ENCODE measurements around the gene SLC10A7.

SLC10A7 gene

DNA sequence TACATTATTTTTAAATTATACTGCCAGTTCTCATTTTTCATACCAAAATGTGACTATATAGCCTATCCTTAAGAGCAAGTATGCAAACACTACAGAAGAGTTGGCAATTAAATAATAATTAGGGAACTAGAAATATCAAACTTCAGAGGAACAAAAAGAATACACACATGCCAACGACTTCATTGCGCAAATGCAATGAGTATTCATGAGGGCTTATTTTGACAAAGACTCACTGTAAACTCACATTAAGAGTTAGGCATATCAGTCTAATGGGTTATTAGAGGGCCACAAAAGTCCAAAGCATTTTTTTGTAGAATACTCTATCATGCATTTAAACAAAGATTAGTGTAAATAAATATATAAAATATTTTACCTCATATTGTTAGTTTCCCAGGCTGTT lies 31.6 kb downstream of the SLC10A7 start:
- DNase-seq = no peak

DNA sequence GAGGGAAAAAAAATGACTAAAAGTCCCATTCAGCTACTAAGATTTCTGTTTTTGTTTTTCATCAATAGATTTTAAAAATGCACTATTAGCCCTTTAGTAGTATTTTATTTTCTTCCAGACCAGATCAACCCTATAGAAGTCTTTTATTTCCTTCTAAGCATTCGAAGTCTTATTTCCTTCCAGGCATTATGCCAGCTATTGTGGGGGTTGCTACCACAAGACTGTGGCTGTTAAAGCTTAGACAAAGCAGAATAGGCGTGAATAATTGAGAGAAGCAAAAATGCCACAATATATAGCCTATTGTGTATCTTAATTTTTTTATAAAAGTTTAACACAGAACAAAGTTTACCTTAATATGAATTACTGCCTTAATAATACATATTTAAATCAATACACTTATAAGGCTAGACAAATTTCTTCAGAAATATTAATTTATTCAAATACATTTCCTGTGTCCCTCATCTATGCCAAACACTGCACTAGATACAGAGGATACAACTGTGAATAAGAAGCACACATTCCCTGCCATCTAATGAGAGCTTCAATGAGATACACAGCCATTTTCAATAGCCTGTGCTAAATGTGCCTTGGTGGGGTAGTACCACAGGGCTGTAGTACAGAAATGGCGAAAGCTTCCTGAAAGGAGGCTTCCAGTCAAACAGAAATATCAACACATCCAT lies 33.1 kb downstream of the SLC10A7 start:
- DNase-seq = no peak

DNA sequence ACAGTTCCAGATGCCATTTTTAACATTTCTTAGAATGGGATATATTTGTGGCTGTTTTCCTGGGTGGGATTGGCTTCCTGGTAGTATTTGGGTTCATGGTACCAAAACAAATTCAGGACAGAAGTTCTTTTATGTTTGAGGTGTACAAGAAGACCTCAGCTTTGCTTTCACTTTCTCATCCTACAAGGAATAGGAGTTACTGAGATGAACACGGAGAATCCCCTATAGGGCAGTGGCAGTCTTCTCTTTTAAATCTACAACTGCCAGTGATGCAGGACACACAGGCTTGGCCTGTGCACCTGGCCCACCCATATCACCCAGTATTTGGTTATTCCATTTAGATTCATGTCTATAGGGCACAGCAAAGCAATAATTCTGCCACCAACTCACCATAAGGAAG lies 35.2 kb downstream of the SLC10A7 start:
- DNase-seq = no peak

DNA sequence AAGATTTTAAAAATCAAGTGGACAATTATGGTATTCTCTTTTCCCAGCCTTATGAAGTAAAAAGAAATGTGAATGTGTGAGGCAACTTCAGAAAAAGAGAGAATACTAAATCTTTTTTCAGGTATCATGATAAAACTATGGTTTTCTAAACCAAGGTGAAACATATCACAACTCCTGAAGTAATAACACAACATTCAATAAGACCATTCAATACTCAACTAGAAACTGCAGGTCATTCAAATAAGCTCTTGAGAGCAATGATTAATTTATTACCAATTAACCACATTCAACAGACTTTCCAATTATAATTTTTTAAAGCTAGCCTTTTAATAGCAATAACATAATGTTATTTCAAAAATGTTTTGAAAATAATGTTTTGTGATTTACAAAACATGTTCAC lies 35.8 kb downstream of the SLC10A7 start:
- no peak for DNase-seq

DNA sequence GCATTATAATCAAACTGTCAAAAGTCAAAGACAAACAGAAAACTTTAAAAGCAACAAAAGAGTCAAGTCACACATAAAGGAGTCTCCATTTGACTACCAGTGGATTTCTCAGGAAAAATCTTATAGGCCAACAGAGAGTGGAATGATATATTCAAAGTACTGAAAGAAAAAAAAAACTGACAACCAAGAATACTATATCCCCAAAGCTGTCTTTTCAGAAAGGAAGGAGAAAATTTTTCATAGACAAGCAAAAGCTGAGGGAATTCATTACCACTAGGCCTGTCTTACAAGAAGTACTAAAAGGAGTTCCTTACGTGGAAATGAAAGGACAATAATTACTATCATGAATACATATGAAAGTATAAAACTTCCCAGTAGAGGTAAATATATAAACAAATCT lies 39.0 kb downstream of the SLC10A7 start:
- DNase-seq = no peak

DNA sequence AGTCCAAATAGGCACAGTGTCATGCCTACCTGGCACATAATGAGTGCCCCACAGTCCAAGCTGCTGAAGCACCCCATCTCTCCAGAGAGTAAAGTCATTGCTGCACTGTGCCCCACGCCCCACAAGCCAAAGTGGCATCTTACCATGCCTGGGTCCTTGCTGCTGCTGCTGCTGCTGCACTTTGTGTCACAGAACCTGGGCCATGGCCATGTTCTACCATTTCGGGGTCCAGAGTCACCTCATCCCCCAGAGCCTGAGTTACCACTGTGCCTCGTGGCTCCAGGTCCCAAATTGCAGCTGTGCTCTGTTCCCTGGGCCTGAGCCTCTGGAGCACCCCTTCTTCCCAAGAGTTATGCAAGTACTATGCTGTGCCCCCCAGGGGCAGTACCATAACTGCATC lies 40.5 kb downstream of the SLC10A7 start:
- no peak for DNase-seq

DNA sequence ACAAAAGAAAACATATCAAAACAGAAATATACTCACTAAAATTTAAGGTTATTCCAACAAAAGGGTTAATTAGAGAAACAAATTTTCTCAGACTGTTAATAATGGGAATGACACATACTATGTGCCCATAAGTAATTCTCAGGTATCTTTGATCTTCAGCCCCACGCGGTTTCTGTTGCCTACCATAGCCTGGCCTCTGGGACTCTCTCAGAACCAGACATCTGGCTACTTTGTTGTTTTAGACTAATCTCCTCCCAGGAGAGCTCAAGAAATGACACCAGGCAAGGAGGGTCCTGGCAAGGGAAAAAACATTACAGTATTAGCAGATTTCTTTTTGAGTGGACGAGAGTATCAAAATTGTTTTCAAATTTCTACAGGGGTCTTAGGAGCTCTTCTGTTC lies 43.7 kb downstream of the SLC10A7 start:
- no peak for DNase-seq

DNA sequence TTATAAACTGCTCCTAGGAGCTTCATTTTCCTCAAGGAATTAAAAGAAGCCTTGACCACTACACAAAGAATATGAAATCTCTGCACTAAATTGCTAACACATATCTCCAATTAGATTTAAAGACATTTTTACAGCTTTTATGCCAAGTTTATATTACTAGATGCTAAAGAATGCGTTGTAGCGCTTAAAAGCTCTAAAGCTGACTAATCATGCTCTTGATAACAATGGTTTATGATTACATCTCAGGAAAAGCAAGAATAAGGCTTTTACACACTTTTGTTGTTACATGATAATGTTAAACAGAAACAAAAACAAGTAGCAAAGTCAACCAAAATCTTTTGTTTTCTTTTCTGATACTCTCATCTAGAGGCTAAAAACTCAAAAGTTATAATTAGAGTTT lies 44.7 kb downstream of the SLC10A7 start:
- DNase-seq = no peak

DNA sequence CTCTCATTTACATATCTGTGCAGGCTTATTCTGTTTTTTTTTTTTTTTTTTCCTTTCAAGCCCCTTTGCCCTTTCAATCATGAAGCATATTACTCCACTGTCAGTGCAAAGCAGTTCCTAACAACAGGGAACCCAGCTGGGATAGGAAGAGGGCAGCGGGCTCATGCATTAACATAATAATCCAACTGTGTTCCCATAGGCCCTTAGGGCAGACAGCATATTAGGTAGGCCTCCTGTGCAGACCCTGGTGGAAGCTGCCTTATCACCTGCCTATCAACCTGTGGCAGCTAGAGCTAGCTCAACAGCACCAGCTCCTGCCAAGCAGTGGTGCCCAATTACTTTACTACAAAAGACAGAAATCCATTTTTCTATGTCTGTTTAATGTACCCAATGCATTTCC lies 49.3 kb downstream of the SLC10A7 start:
- no peak for DNase-seq

DNA sequence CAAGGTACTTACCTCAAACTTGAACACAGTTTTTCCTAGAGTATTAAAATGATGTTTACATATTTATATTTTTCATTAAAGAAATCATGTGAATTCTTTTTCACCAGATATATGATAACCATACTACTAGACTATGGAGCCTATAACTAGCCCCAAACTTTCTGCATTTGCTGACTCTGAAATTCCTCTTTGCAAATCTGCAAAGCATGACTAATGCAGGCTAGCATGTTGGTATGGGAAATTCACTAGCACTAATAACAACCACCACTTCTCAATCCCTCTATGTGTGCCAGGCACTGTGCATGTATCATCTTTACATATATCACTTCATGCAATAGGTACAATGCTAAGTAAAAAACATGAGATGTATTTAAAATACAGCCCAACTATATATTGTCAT lies 51.1 kb downstream of the SLC10A7 start:
- no peak for DNase-seq

DNA sequence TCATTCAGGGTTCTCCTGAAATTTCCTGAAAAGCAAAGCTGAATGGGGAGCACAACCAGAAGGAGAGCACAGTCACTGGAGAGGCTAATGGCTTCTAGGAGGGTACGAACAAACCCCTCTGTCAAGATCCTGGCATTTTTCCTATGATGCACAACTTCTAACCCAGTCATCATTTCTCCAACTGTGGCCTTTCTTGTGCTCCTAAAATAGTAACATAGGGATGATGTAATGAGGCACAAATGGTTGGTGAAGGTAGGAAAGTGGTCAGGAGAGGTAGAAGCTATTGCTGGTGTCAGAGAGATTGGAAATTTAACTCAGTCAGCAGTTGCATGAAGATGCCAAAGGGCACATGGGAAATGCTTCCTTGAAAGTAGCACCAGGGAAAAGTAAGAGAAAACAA lies 52.7 kb downstream of the SLC10A7 start:
- DNase-seq = no peak

DNA sequence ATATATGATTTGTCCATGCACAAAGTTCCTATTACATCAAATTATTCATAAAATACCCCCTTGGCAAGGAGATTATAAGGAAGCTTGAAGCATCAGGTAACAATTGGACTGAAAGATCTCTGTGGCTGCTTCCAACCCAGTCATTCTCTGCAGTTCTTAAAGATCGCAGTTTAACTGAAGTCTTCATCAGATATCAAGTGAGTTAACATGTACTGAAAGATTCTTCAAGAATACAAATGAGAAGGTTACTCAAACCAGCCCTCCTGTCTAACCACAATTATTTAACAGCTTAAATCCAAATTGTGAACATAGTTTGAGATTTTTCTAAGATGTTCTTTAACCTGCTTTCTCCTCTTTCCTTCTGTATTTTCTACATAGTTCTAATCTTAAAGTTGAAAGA lies 56.1 kb downstream of the SLC10A7 start:
- no peak for DNase-seq

DNA sequence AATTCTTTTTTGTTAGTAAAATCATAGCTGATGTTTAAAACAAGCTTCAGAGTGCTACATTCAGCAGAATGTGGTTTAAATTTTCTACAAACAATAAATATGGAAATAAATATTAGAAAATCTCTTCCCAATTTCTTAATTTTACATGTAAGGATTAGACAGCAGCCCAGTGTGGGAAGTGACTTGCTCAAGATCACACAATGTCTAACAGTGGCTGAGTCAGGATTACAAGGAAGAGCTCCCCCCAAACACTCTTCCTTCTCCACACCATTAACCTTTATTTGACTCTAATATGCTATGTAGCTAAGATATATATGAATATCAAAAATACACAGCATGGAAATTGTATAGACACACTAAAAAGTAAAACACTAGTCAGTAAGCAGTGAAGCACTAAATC lies 59.5 kb downstream of the SLC10A7 start:
- DNase-seq = no peak

DNA sequence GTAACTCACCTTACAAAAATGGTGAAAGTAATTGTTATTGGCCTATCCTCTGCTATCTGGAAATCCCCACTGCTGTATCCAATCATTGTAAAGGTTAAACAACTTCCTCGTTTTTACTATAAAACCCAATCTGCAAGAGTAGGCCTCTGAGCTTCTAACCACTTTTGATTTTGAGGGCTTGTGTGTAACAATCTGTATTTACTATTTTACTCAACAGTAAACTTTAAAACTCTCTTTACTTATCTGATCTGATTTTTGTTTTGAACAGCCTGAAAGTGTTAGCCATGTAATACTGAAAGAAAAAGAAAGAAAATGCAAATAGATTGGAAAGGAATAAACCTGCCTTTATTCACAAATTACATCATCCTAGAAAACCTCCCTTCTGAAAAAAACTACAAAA lies 63.1 kb downstream of the SLC10A7 start:
- DNase-seq = no peak

DNA sequence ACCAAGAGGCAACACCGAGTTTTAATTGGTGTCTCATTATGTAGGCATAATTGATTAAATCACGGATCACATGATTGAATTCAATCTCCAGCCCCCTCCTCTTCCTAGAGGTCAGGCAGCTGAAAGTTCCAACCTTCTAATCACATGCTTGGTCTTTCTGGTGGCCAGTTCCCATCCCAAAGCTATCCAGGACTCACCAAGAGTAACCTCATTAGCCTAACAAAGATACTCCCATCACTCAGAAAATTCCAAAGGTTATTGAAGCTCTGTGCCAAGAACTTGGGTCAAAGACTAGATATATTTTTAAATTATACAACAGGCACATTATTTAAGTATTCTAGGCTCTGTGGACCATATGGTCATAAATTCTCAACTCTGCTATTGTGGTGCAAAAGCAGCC lies 65.1 kb downstream of the SLC10A7 start:
- DNase-seq = no peak

DNA sequence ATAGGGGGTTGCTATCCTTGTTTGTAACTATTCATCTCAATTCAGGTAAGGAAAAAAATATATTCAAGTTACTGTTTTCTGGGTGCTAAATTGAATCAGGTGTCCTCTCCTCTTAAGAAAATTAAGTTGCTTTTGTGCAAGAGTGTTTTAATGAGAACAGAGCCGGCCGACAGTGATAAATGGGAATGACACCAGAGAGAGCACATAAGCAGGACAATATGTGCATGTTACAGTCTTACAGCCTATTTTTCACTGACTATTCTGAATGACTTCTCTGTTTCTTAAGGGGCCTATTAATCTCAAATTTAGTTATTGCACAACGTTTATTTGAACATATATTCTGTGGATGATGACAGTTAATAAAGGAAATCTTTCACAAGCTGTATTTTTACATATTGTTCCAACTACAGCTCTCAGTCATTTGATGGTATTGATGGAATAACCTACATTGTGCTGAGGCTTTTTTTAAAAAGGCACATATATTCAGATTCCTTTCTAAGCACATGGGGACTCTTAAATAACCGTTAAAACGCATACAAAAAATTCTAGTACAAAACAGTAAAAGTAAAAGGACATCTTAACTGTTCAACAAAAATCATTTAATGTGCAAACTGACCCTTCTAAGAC lies 68.4 kb downstream of the SLC10A7 start:
- DNase-seq = no peak

DNA sequence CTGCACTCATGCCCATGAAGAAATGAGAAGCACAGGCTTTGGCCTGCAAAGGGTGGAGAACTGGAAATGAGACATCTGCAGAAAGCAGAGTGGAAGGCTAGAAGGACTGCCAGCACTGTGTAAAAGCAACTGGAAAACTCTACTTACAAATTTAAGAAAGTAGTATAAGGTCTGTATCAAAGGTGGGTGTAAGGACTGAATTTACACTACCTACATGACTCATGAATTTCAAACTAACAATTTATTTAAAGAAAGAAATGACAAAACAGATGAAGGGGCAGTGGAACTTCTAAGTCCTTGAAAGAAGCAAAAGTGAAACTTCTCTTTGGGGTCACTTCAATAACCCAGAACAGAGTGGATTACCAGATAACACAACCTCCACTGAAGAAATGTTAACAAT lies 71.2 kb downstream of the SLC10A7 start:
- DNase-seq = no peak

DNA sequence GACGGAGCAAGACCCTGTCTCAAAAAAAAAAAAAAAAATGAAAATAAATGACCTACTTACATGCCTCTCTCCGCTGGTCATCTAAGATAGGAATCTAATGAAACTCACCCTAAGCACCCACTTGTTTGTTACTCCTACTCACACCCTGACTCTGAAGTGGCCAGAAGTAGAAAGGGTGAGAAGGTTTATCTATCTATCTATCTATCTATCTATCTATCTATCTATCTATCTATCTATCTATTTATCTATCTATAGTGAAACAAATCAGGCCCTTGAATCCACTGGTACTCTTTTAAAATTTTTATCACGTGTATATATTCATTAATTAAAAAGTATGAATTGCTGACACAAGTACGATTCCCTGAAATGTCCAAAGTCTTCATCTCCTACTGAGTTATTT lies 75.2 kb downstream of the SLC10A7 start:
- DNase-seq = no peak

DNA sequence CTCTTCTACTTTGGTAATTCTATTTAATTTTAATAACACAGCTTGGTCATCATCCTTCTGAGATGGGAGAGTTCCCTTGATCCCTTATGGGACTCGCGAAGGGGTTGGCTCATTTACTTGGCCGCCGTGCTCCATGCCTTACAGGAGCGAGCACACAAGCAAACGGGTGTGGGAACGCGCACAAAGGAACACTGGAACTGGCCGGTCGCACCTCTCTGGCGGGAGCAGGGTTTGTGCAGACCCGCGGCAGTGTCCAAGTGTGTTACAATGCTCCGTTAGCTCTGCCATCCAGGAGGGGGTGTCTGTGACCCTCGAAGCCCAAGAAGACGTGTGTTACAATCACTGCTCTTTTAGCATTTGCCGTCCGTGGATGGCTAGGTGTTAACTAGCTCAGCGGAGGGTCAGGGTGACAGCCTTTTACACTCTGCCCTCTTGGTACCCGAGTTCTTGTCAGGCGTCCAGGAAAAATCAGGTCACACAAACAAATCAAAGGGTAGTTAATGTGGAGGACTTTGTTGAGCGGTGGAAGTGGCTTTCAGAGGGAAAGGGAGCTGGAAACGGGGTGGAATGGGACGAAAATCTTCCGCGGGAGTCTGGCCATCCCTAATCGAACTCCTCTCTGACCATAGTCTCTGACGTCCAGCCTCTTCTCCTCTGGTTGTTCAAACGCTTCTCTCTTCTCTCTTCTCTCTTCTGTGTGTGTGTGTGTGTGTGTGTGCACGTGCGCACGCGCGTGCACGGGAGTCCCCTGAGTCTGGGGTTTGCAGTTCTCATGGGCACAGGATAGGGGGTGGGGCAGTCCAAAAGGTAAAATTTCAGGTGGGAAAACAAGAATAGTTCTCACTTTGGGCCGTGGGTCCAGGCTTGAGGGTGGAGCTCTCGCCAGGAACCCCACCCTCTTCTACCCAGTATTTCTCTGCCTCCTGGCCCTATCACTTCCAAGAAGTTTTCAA lies 76.3 kb downstream of the SLC10A7 start:
- no peak for DNase-seq

DNA sequence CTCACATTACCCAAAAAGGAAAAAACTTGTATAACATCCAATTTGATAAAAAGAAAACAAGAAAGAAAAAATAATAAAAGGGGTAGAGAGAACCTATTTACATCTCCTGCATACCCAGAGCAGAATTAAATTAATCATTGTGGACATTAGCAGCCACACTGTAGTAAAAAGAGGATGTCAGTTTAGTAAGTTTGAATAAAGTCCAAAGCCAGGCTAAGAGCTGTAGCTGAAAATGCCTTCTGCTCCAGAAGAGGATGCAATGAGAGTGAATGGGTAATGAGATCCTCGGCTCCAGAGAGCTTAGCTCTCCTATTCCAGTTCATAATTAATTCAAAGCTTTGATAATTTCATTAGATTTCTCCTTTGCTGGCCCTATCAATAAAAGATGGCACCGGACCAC lies 78.2 kb downstream of the SLC10A7 start:
- no peak for DNase-seq

DNA sequence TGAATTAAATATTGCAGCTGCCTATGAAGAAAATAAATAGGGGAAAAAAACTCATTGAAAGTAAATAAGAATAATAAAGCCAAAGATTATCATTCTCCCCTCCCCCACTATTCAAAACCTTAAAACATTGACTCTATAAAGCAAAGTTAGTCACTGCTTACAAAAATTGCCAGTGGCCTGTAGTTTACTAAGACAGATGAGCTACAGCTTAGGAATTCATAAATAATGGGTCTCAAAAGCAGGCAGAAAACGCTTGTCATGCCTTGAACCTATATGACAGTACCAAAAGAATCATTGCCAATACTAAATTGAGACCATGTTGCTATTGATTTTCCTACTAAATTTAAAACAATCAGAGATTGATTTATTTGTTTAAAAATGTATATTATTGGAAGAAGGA lies 78.9 kb downstream of the SLC10A7 start:
- no peak for DNase-seq

DNA sequence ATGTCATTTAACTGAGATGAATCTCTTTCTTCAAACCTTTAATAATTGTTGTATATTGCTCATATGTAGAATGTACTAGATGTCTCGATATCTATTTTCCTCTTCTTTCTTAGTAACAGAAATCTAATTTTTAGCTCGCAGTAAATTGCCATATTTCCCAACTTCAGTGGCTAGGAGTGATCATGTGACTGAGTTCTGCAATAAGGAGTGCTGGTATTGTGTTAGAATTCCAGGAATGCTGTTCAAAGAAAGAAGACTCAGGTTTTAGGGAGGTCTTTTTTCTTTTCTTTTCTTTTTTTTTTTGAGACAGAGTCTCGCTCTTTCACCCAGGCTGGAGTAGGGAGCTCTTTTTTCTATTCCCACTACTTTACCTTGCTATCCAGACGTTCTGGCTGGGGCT lies 81.7 kb downstream of the SLC10A7 start:
- no peak for DNase-seq

DNA sequence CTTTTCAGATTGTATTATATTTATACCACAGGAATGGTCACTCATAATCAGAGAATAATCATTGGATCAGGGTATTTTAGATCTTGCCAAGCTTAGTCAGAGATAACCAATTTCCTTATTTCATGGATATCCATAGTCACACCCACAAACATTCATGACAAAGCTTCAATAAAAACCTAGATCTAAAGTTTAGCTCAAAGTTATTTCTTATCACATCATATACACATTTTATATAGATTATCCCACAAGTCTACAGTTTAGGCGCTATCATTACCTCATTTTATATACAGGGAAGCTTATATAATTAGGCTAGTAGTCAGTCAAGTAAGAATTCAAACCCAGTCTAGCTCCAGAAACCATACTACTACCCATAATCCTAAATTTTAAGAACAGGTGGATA lies 82.3 kb downstream of the SLC10A7 start:
- no peak for DNase-seq

DNA sequence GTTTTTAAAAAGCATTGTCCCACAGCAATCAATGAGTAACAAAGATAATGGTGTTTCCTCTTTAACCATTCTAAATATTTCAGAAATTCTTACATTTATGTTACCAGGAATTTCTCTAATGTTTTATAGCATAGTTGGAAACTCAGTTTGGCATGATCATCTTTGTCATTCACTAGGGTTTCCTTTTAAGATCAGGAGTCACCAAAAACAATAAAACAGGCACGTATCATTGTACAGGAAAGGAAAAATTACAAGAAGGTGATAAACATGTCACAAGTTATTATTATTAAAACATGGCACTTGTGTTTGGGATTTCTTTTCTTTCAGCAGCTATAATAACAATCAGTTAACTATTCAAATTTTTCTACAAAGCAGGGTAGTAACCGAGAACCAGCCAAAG lies 84.0 kb downstream of the SLC10A7 start:
- DNase-seq = no peak
